Loucy (cell line): ENCODE results near the gene PDE6C.

Experiments
- EZH2phosphoT487 ChIP-seq: fragments of 200-600 bp; IDR thresholded peaks from 2 replicates; pipeline ENCODE4 v1.6.1; 2018; ENCODE audit warnings: antibody characterized with exemption, mild to moderate bottlenecking, moderate library complexity, borderline replicate concordance
- TF ChIP-seq, protein P1 (sequence below): fragments of 200-600 bp; sonication (generic); conservative IDR thresholded peaks from 2 replicates; pipeline ENCODE4 v1.5.1; 2014; ENCODE audit warnings: mild to moderate bottlenecking, antibody characterized with exemption, low read length

DNA sequence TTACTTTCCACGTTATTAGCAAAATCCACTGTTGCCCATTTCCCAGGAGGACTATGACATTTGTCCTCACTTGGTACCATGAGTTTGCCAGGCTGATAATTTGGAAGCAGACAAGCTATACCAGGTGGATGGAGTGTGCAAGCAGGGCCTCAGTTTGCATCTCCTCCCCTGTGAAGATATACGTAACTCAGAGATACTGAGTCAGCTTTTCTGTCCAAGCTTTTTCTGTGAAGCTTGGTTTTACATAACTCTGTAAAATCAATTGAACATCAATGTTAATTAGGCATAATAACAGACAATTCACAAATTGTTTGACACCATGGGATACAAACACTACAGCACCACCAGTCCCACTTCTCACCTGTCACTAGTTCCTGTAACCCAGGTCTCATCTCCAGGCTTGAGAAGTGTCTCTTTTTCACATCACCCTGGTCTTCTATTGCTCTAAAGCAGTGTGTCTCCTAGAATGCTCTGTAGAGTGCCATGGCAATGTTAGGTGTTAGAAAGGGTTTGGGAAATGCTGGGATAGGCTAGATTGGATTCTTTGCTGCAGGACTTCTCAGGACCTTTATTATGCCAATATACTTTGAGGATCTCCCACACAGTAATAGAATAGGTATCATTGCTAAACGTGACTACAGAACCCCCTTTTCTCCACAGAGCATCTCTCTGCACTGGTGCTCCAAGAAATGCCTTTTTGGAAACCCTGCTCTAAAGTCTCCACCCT lies 32.2 kb upstream of the PDE6C start:
- TF ChIP-seq, protein P1, sequence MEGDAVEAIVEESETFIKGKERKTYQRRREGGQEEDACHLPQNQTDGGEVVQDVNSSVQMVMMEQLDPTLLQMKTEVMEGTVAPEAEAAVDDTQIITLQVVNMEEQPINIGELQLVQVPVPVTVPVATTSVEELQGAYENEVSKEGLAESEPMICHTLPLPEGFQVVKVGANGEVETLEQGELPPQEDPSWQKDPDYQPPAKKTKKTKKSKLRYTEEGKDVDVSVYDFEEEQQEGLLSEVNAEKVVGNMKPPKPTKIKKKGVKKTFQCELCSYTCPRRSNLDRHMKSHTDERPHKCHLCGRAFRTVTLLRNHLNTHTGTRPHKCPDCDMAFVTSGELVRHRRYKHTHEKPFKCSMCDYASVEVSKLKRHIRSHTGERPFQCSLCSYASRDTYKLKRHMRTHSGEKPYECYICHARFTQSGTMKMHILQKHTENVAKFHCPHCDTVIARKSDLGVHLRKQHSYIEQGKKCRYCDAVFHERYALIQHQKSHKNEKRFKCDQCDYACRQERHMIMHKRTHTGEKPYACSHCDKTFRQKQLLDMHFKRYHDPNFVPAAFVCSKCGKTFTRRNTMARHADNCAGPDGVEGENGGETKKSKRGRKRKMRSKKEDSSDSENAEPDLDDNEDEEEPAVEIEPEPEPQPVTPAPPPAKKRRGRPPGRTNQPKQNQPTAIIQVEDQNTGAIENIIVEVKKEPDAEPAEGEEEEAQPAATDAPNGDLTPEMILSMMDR, result no peak
- TF ChIP-seq EZH2phosphoT487, result no peak
